SU-DHL-6 (cell line): ENCODE measurements around the gene CIART.
"Not testable (repeated sequence)": the region's sequence is repeated elsewhere in the genome, so short reads cannot be mapped to it uniquely, and the experiment has no call there.

Source experiments
- H2AFZ ChIP-seq: fragments of 200-600 bp; sonication (generic); 2 replicates; pipeline ENCODE4 v1.6.1; 2014; ENCODE audit warnings: low read depth, mild to moderate bottlenecking, moderate library complexity, mixed read lengths, antibody characterized with exemption, low read length; ENCODE audit not compliant: severe bottlenecking
- H3F3A ChIP-seq: fragments of 200-600 bp; shearing (Covaris generic); 2 replicates; pipeline ENCODE4 v1.6.0; 2016; ENCODE audit warnings: antibody characterized with exemption, mild to moderate bottlenecking; ENCODE audit not compliant: insufficient read depth
- H3K27ac ChIP-seq: fragments of 200-600 bp; sonication (generic); 2 replicates; pipeline ENCODE4 v1.5.1; 2016; ENCODE audit warnings: low read depth, mild to moderate bottlenecking, low read length, moderate library complexity, mixed read lengths
- H3K27me3 ChIP-seq: fragments of 200-600 bp; sonication (generic), shearing (Covaris generic); 2 replicates; pipeline ENCODE4 v1.6.0; 2014; ENCODE audit warnings: mild to moderate bottlenecking, low read length
- H3K36me3 ChIP-seq: fragments of 200-600 bp; sonication (generic); 2 replicates; pipeline ENCODE4 v1.6.1; 2014; ENCODE audit warnings: mild to moderate bottlenecking, low read length, mixed read lengths
- H3K4me2 ChIP-seq: fragments of 300-600, 200-600 bp; shearing (Covaris generic), sonication (generic); 2 replicates; pipeline ENCODE4 v1.6.0; 2014; ENCODE audit warnings: low read length, low read depth, mild to moderate bottlenecking; ENCODE audit not compliant: poor library complexity, severe bottlenecking
- H3K4me3 ChIP-seq: fragments of 200-600 bp; sonication (generic); 2 replicates; pipeline ENCODE4 v1.5.1; 2014; ENCODE audit warnings: antibody characterized with exemption, low read length, mild to moderate bottlenecking, mixed read lengths; ENCODE audit not compliant: insufficient read depth, poor library complexity, severe bottlenecking
- H3K79me2 ChIP-seq: fragments of 200-600 bp; sonication (generic); 2 replicates; pipeline ENCODE4 v1.6.1; 2014; ENCODE audit warnings: mild to moderate bottlenecking, low read length, moderate library complexity; ENCODE audit not compliant: insufficient read depth
- H3K9ac ChIP-seq: fragments of 200-600 bp; sonication (generic); 2 replicates; pipeline ENCODE4 v1.7.0; 2014; ENCODE audit warnings: mild to moderate bottlenecking, low read length
- H3K9me2 ChIP-seq: fragments of 200-600 bp; sonication (generic); replicated peaks from 2 replicates; pipeline ENCODE4 v1.6.1; 2014; ENCODE audit warnings: low read length; ENCODE audit not compliant: insufficient read depth
- H3K9me3 ChIP-seq: fragments of 200-600 bp; sonication (generic); 2 replicates; pipeline ENCODE4 v1.6.1; 2014; ENCODE audit warnings: low read length, mixed read lengths; ENCODE audit not compliant: insufficient read depth
- H4K20me1 ChIP-seq: fragments of 200-600 bp; sonication (generic); 2 replicates; pipeline ENCODE4 v1.6.1; 2014; ENCODE audit warnings: low read depth, mild to moderate bottlenecking, antibody characterized with exemption, low read length, moderate library complexity, mixed read lengths
- EZH2phosphoT487 ChIP-seq: fragments of 200-600 bp; sonication (generic), shearing (Covaris generic); conservative IDR thresholded peaks from 2 replicates; pipeline ENCODE4 v1.6.1; 2018; ENCODE audit warnings: mild to moderate bottlenecking, antibody characterized with exemption, low read length, moderate library complexity, mixed read lengths
- TF ChIP-seq, protein P1 (sequence below): fragments of 200-600 bp; sonication (generic); IDR thresholded peaks from one replicate; pipeline ENCODE4 v1.5.1; 2017; ENCODE audit warnings: antibody characterized with exemption, mild to moderate bottlenecking, low read length, moderate library complexity; ENCODE audit not compliant: insufficient read depth, poor library complexity, severe bottlenecking

The CIART gene

GRCh38 chr1:150235852-150236613 is 46.3 kb upstream of the CIART start, which contains the start of gene ANP32E:
TSS of gene ANP32E (minus strand) at chr1:150236112. CDS start at chr1:150235786, 326 bp downstream.
- Histone ChIP-seq H3K79me2 (peaks cover 46% of the 10 kb centered on the region), H3K4me2 (peak within 1 kb of the TSS; percentile 94), H3F3A (peaks cover 15% of the 10 kb centered on the region)

DNA sequence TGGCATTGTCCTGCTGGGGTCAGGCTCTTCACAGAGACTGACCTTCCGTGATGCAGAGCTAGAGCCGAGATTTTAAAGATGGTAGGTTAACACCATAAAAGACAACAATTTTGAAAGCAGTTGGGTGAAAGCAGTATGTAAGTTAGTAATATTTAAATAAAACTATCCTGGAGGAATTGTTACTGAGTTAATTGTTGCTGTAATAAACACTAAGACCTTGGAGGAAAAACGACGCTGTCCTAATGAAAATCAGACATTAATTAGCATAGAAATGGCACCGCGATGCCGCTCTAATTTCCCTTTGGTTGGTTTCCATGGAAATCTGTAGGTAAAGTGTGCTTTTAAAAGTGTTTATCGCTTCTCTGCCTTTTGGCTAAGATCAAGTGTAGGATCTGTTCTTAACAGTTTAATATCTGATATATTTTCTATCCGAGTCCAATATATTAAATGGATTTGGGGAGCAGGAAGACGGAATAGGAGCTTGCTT is 45.7 kb upstream of the CIART start:
- no peaks in the 10 kb centered on the region for H4K20me1 ChIP-seq
- H3K9me3 ChIP-seq, result no peaks in the 10 kb centered on the region
- TF ChIP-seq, protein P1, sequence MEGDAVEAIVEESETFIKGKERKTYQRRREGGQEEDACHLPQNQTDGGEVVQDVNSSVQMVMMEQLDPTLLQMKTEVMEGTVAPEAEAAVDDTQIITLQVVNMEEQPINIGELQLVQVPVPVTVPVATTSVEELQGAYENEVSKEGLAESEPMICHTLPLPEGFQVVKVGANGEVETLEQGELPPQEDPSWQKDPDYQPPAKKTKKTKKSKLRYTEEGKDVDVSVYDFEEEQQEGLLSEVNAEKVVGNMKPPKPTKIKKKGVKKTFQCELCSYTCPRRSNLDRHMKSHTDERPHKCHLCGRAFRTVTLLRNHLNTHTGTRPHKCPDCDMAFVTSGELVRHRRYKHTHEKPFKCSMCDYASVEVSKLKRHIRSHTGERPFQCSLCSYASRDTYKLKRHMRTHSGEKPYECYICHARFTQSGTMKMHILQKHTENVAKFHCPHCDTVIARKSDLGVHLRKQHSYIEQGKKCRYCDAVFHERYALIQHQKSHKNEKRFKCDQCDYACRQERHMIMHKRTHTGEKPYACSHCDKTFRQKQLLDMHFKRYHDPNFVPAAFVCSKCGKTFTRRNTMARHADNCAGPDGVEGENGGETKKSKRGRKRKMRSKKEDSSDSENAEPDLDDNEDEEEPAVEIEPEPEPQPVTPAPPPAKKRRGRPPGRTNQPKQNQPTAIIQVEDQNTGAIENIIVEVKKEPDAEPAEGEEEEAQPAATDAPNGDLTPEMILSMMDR, result no peak
- no peak for TF ChIP-seq EZH2phosphoT487
- H2AFZ ChIP-seq, result peak overlapping the region; percentile 74
- H3K9me2 ChIP-seq, result no peaks in the 10 kb centered on the region
- peaks cover 41% of the 10 kb centered on the region for H3K79me2 ChIP-seq
- no peaks in the 10 kb centered on the region for H3K27me3 ChIP-seq
- H3K4me2 ChIP-seq, result peak overlapping the region; percentile 94
- peak overlapping the region; percentile 94 for H3K27ac ChIP-seq
- H3F3A ChIP-seq, result peaks cover 15% of the 10 kb centered on the region
- peak overlapping the region; percentile 100 for H3K9ac ChIP-seq
- peak overlapping the region; percentile 58 for H3K4me3 ChIP-seq
- H3K36me3 ChIP-seq, result peaks cover under 1% of the 10 kb centered on the region; the same call in 1 of the 2 replicates

More at GRCh38 chr1:150235852-150236613, 46.3 kb upstream of the CIART start, which contains the start of gene ANP32E:
- peaks cover 2% of the 10 kb centered on the region; the same call in 1 of the 2 replicates for H3K36me3 ChIP-seq
- no peaks in the 10 kb centered on the region for H4K20me1 ChIP-seq
- peak within 1 kb of the TSS; percentile 74 for H2AFZ ChIP-seq
- no peaks in the 10 kb centered on the region for H3K27me3 ChIP-seq
- peak within 1 kb of the TSS; percentile 79 for H3K4me3 ChIP-seq
- H3K9ac ChIP-seq, result peak within 1 kb of the TSS; percentile 100
- peak within 1 kb of the TSS; percentile 94 for H3K27ac ChIP-seq
- no peaks in the 10 kb centered on the region for H3K9me3 ChIP-seq
- TF ChIP-seq, protein P1, result no peak
- TF ChIP-seq EZH2phosphoT487, result no peak
- H3K9me2 ChIP-seq, result no peaks in the 10 kb centered on the region

DNA sequence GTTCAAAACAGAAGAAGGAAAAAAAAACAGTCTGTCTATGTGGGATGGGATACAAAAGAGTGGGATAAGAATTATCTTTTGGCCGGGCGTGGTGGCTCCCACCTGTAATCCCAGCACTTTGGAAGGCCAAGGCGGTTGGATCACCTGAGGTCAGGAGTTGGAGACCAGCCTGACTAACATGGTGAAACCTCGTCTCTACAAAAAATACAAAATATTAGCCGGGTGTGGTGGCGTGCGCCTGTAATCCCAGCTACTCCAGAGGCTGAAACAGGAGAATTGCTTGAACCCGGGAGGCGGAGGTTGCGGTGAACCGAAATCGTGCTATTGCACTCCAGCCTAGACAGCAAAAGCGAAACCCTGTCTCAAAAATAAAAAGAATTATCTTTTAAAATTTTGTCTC is 45.2 kb upstream of the CIART start:
- peak overlapping the region; percentile 94 for H3K4me2 ChIP-seq
- not testable (repeated sequence) for H4K20me1 ChIP-seq, H3K4me3 ChIP-seq, H3K36me3 ChIP-seq, H3K9me2 ChIP-seq, H3K9me3 ChIP-seq, H3K27me3 ChIP-seq
- peak overlapping the region; percentile 74 for H2AFZ ChIP-seq
- H3K9ac ChIP-seq, result peak overlapping the region; percentile 100
- H3K79me2 ChIP-seq, result peaks cover 37% of the 10 kb centered on the region
- H3K27ac ChIP-seq, result peak overlapping the region; percentile 94
- H3F3A ChIP-seq, result peaks cover 15% of the 10 kb centered on the region

DNA sequence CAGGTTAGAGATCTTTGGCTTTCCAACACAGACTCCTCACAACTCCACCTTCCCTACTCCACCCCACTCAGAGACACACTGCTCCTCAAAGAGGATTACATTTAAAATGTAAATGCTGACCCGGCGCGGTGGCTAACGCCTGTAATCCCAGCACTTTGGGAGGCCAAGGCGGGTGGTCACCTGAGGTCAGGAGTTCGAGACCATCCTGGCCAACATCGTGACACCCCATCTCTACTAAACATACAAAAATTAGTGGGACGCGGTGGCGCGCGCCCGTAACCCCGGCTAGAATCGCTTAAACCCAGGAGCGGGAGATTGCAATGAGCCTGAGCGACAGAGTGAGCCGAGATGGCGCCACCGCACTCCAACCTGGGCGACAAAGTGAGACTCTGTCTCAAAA is 44.6 kb upstream of the CIART start:
- H3F3A ChIP-seq, result peaks cover 15% of the 10 kb centered on the region
- no peaks in the 10 kb centered on the region for H3K9me2 ChIP-seq
- no peak for TF ChIP-seq EZH2phosphoT487
- TF ChIP-seq, protein P1, result no peak
- H2AFZ ChIP-seq, result no peak overlapping the region
- H3K9me3 ChIP-seq, result no peaks in the 10 kb centered on the region
- H3K27ac ChIP-seq, result no peak overlapping the region
- H3K36me3 ChIP-seq, result no peaks in the 10 kb centered on the region
- no peaks in the 10 kb centered on the region for H3K27me3 ChIP-seq
- H4K20me1 ChIP-seq, result no peaks in the 10 kb centered on the region
- no peak overlapping the region for H3K9ac ChIP-seq
- H3K79me2 ChIP-seq, result peaks cover 32% of the 10 kb centered on the region
- H3K4me3 ChIP-seq, result no peak overlapping the region
- H3K4me2 ChIP-seq, result no peak overlapping the region
